ENCODE data around the gene KLF7. TPM values are rescaled to one million over a fixed set of nuclear protein-coding genes. Genes with fewer than 3 reads are reported as not detected.

KLF7 gene
- total RNA-seq, 4 donors from 2014 or later = 23.0 to 76.3 (median 32.4) TPM

GRCh38 chr2:207088839-207089238 lies 76.9 kb downstream of the KLF7 start:
- ATAC-seq (ENCODE audit: low FRiP score) (no peak), DNase-seq (ENCODE audit: low spot score) (no peak)
- TF ChIP-seq, protein P1, sequence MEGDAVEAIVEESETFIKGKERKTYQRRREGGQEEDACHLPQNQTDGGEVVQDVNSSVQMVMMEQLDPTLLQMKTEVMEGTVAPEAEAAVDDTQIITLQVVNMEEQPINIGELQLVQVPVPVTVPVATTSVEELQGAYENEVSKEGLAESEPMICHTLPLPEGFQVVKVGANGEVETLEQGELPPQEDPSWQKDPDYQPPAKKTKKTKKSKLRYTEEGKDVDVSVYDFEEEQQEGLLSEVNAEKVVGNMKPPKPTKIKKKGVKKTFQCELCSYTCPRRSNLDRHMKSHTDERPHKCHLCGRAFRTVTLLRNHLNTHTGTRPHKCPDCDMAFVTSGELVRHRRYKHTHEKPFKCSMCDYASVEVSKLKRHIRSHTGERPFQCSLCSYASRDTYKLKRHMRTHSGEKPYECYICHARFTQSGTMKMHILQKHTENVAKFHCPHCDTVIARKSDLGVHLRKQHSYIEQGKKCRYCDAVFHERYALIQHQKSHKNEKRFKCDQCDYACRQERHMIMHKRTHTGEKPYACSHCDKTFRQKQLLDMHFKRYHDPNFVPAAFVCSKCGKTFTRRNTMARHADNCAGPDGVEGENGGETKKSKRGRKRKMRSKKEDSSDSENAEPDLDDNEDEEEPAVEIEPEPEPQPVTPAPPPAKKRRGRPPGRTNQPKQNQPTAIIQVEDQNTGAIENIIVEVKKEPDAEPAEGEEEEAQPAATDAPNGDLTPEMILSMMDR (IDR thresholded peaks at IDR 0.05) = no peak

DNA sequence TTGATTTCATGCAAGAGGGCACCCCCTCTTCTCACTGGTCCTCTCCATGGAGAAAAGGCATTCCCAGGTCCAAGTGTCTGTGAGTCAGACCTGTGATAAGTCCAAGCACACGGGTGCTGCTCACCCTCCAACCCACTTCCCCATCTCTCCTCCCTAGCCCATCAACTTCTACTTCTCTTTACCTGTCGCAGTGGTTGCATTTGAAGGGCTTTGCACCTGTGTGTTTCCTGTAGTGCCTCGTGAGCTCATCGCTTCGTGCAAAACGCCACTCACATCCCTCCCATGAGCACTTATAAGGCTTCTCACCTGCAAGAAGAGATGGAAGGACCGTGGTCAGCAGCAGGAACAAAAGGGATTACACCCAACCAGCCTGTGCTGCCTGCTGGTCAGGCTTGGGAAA lies 77.5 kb downstream of the KLF7 start:
- TF ChIP-seq, protein P1 (IDR thresholded peaks at IDR 0.05) = no peak
- no peak for ATAC-seq (ENCODE audit: low FRiP score)

DNA sequence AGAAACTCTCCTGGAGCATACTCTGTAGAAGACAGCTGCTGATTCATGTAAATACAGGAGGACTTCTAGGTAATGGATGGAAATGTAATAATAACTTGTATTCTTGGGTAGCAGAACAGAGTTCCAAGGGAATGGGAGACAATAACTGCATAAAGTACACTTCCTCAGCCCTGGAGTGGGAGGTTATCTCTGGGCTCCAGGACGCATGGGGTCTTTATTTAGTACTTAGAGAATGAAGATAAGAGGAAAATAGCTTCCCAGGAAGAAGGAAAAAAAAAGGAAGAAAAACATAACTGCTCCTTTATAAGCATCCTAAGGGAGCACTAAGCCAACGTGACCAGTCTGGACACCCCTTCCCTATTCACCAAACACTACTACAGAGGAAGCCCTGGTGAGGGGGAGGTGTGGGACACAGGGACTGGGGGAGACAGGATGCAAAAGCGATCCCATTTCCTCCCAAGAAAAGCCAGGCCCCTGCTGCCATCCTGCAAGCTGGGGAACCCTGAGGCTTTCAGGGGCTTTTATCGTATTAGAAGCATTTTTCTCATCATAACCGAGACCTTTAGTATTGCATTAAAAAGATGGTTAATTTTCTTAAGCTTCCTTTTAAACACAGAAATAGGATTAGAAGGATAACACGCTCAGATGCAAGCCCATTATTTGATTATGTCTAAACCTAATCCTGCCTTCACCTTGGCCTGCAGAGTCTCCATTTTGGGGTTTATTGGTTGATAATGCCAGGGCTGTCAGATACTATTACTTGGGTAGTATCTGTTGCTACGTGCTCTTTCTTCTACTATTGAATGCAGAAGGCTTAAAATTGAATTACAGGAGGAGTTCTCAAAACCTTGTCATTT lies 78.5 kb downstream of the KLF7 start:
- TF ChIP-seq, protein P1 (IDR thresholded peaks at IDR 0.05) = no peak
- DNase-seq (ENCODE audit: low spot score) (no peak), ATAC-seq (ENCODE audit: low FRiP score) (no peak)

More for the DNA sequence above, 77.5 kb downstream of the KLF7 start:
- DNase-seq (ENCODE audit: low spot score) = no peak

DNA sequence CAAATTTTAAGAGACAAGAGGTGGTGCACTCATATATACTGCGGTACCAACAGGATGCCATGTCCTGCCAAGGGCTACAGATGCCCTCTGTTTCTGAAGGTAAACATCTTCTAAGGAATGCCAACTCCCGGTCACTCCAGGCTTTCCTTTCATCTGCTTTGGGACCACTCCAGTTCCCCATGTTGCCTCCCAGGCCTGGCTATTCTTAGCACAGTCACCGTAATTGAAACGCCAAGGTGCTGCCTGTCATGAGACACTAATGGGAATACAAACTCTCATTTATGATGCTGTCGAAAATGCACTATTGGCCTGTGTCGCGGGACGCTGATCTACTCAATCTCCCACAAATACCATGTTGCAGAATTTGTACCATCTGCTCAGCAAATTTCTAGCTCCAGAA lies 79.6 kb downstream of the KLF7 start:
- TF ChIP-seq, protein P1 (IDR thresholded peaks at IDR 0.05) = no peak
- no peak for ATAC-seq (ENCODE audit: low FRiP score)
- DNase-seq (ENCODE audit: low spot score) = no peak

- TF ChIP-seq, protein P1 (IDR thresholded peaks at IDR 0.05) = no peak
- ATAC-seq (ENCODE audit: low FRiP score) = no peak
- DNase-seq (ENCODE audit: low spot score) = no peak
Measured at GRCh38 chr2:207085110-207085509, 80.6 kb downstream of the KLF7 start.

DNA sequence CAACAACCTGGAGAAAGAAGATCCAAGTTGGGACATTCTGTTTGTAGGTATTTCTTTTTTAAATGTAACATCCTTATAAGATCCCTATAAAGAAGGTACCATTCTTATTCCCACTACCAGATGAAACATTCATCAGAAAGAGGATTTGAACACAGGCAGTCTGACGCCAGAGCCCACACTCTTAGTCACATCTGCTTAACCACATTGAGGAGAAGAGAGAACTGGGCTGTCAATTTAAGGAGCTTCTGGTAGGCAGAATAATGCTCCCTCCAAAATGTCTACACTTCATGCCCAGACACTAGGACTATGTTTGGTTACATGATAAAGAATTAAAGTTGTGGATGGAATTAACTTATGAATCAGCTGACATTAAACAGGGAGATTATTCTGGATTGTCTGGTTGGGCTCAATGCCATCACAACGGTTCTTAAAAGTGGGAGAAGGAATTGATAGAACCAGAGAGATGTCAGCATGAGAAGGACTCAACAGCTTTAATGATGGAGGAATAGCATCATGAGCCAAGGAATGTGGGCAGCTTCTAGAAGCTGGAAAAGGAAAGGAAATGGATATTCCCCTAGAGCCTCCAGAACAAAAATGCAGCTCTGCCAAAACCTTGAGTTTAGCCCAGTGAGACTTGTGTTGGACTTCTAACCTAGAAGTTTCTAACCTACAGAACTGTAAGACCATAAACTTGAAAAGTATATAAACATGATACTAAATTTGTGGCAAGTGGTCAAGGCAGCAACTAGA lies 82.2 kb downstream of the KLF7 start:
- ATAC-seq (ENCODE audit: low FRiP score) = no peak
- TF ChIP-seq, protein P1 (IDR thresholded peaks at IDR 0.05) = no peak
- no peak for DNase-seq (ENCODE audit: low spot score)

Data from omental fat pad (tissue), 4 donors.